ENCODE measurements around the gene ASGR1. TPM values are rescaled to one million over a fixed set of nuclear protein-coding genes. Genes with fewer than 3 reads are reported as not detected.

Gene ASGR1
- total and polyA plus RNA-seq, 7 experiments from 2014 or later = 0.79 to 11.9 (median 1.3) TPM; not detected in 3

DNA sequence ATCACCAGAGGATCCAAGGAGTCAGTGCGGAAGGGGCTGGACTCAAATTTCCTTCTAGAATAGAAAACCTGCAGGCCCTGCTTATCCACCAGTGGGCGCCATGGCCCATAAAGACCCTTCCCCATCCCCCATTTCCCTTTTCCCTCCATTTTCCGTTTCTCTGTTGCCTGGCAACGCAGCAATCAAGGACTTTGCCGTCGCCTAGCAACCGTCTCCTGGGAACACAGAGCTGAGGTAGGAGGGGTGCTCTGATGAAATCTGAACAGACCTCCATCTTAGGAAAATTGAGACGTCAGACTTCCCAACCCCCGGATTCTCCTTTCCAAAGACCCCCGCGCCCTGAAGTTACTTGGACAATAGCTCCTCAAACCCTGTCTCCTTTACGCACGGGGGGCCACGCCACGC, 34.7 kb upstream of the ASGR1 start:
- Mint-ChIP-seq H3K9me3 (peaks cover 0 to 4% (median 0%) of the 10 kb centered on the region in 11 donors), H3K4me1 (peaks cover 31 to 63% (median 59%) of the 10 kb centered on the region in 7 donors), H3K27me3 (peaks cover 0 to 16% (median 0%) of the 10 kb centered on the region in 5 donors), H3K36me3 (no peaks in the 10 kb centered on the region), H3K4me3 (peak overlapping the region; percentile 76 to 97 (median 94)), H3K27ac (peak overlapping the region; percentile 90 to 100 (median 99))
- CTCF ChIA-PET = interaction anchor here (1.0 kb wide), 1 partner anchor 29 kb away, joined by 5 read pairs; the partner anchor contains the start of gene GABARAP
- intact Hi-C loops (cut with micrococcal nuclease) = loop anchor here (1.0 to 10.0 kb wide), 12 partner anchors 9 to 631 kb away; partner anchors contain the start of genes DVL2 (in 2 of the 2), EIF5A (in 2 of the 2), ELP5 (in 2 of the 2) and PHF23 (in 2 of the 2)
- peak; percentile 19 for ATAC-seq
- Histone ChIP-seq H3K27me3 (ENCODE audit: control insufficient read depth in 2 of 2, insufficient read depth in 2 of 2, low read length in 2 of 2) (no peaks in the 10 kb centered on the region), H3K4me3 (ENCODE audit: low read length) (peak overlapping the region; percentile 61), H3K4me1 (ENCODE audit: control insufficient read depth in 2 of 2, insufficient read depth in 2 of 2, low read length in 2 of 2) (peaks cover 18 to 43% of the 10 kb centered on the region in 2 donors), H3K36me3 (ENCODE audit: control insufficient read depth in 2 of 3, insufficient read depth in 3 of 3, low read length in 3 of 3) (no peaks in the 10 kb centered on the region), H3K27ac (ENCODE audit: low read depth, low read length) (peak overlapping the region; percentile 97), H3K9me3 (ENCODE audit: control insufficient read depth in 2 of 3, low read length in 3 of 3) (no peaks in the 10 kb centered on the region)
- POLR2A ChIA-PET = interaction anchor here (0.9 to 13.7 kb wide), 6 partner anchors 22 to 370 kb away, joined by 4 to 265 read pairs (median 6); partner anchors contain the start of genes ACAP1, DVL2, GABARAP and MPDU1
- peak in 4 of 9 donors; percentile 73 to 92 (median 80) for DNase-seq

DNA sequence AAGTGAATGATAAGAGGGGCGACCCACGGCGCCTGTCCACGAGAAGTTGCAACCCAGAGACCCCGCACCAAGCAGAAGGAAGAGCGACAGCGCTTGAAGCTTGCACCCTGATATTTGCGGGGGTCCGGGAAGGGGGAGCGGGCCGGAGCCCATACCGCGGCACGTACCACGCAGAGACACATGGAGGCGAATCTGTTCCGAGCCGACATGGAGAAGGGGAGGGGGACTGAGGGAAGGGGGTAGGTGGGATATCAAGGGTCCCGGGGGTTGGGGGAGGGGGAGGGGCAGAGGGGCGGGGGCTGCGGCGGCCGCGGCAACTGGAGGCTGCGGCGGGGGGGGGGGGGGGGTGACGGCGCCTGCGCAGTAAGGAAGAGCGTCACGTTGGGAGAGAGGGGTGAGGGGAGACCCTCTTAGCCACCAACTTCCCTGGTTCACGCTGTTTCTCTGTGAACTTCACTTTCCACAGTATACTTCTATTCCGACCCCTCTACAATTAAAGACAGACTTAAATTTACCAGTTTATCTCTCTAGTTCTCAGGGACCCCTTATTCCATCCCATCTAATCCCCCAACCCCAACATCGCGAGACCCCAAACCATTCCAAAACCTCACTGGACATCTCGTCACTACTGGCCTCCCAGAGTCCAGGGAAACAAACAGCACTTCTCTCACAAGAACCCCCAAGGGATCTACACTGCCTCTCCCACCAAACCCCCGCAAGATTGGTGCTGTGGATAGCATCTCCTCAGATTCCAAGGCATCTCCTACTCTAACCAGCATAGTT, 32.5 kb upstream of the ASGR1 start:
- Mint-ChIP-seq H3K9me3 (peaks cover 0 to 4% (median 0%) of the 10 kb centered on the region in 11 donors), H3K36me3 (peaks cover 0 to 3% (median 0%) of the 10 kb centered on the region in 5 donors), H3K4me1 (peaks cover 31 to 46% (median 43%) of the 10 kb centered on the region in 7 donors), H3K27me3 (peaks cover 0 to 16% (median 0%) of the 10 kb centered on the region in 5 donors), H3K27ac (peak overlapping the region in 8 of 9 donors; percentile 0 to 79 (median 42)), H3K4me3 (peak overlapping the region in 1 of 10 donors; percentile 18)
- no peak overlapping the region for H3K4me3 ChIP-seq (ENCODE audit: low read length)
- no peaks in the 10 kb centered on the region for H3K9me3 ChIP-seq (ENCODE audit: control insufficient read depth in 2 of 3, low read length in 3 of 3)
- intact Hi-C loops (cut with micrococcal nuclease) = loop anchor here (10.0 kb wide), 3 partner anchors 557 to 633 kb away; partner anchors contain the start of genes C17orf100 (in 1 of the 2), KDM6B (in 1 of the 2) and MED31 (in 1 of the 2)
- H3K27ac ChIP-seq (ENCODE audit: low read depth, low read length) = no peak overlapping the region
- H3K36me3 ChIP-seq (ENCODE audit: control insufficient read depth in 2 of 3, insufficient read depth in 3 of 3, low read length in 3 of 3) = no peaks in the 10 kb centered on the region
- ChIA-PET CTCF (no interaction called here), POLR2A (no interaction called here)
- H3K27me3 ChIP-seq (ENCODE audit: control insufficient read depth in 2 of 2, insufficient read depth in 2 of 2, low read length in 2 of 2) = no peaks in the 10 kb centered on the region
- H3K4me1 ChIP-seq (ENCODE audit: control insufficient read depth in 2 of 2, insufficient read depth in 2 of 2, low read length in 2 of 2) = peaks cover 14 to 25% of the 10 kb centered on the region in 2 donors
- DNase-seq (no peak), ATAC-seq (no peak)

DNA sequence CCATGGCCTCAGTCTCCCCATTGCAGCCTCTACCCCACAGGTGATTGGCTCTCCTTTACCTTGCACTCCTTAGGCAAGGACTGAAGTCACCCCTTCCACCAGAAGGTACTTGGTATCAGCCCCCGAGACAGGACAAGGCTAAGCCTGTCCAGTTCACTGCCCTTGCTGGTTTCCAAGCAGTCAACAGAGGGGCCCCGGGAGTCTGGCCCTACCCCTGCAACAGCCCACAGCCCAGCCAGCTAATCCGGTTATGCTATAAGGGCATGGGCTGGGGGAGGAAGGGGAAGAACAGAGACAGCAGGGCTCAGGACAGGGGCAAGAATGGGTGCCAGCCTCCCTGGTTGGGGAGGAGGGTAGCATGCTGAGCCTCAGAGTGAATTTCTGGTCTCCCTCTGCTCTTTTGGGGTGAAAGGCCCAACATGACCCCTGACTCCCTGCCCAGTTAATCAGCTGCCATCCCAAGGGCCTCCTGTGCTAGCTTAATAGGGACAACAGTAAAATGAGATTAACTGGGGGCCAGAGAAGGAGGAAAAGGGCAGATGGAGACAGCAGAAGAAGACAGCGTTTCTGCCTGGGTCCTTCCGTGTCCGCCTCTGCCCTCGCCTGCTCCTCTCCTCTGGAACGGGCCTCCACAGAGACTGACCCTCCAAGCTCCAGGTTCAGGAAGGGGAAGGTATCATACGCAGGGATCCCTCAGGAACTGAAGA, 29.7 kb upstream of the ASGR1 start:
- ATAC-seq = no peak
- Histone ChIP-seq H3K9me3 (ENCODE audit: control insufficient read depth in 2 of 3, low read length in 3 of 3) (no peaks in the 10 kb centered on the region), H3K27me3 (ENCODE audit: control insufficient read depth in 2 of 2, insufficient read depth in 2 of 2, low read length in 2 of 2) (no peaks in the 10 kb centered on the region), H3K4me3 (ENCODE audit: low read length) (no peak overlapping the region), H3K4me1 (ENCODE audit: control insufficient read depth in 2 of 2, insufficient read depth in 2 of 2, low read length in 2 of 2) (peaks cover 19 to 21% of the 10 kb centered on the region in 2 donors), H3K27ac (ENCODE audit: low read depth, low read length) (no peak overlapping the region), H3K36me3 (ENCODE audit: control insufficient read depth in 2 of 3, insufficient read depth in 3 of 3, low read length in 3 of 3) (no peaks in the 10 kb centered on the region)
- POLR2A ChIA-PET = no interaction called here
- peaks cover 0 to 3% (median 0%) of the 10 kb centered on the region in 5 donors for H3K36me3 Mint-ChIP-seq
- peaks cover 34 to 47% (median 43%) of the 10 kb centered on the region in 7 donors for H3K4me1 Mint-ChIP-seq
- H3K27ac Mint-ChIP-seq = peak overlapping the region in 4 of 9 donors; percentile 31 to 80 (median 74)
- intact Hi-C loops (cut with micrococcal nuclease) = no loop called here
- peaks cover 0 to 2% (median 0%) of the 10 kb centered on the region in 11 donors for H3K9me3 Mint-ChIP-seq
- no peak overlapping the region for H3K4me3 Mint-ChIP-seq
- DNase-seq = no peak
- H3K27me3 Mint-ChIP-seq = peaks cover 0 to 16% (median 0%) of the 10 kb centered on the region in 5 donors
- CTCF ChIA-PET = interaction anchor here (0.9 kb wide), 1 partner anchor 24 kb away, joined by 3 read pairs; no protein-coding TSS in a partner anchor

DNA sequence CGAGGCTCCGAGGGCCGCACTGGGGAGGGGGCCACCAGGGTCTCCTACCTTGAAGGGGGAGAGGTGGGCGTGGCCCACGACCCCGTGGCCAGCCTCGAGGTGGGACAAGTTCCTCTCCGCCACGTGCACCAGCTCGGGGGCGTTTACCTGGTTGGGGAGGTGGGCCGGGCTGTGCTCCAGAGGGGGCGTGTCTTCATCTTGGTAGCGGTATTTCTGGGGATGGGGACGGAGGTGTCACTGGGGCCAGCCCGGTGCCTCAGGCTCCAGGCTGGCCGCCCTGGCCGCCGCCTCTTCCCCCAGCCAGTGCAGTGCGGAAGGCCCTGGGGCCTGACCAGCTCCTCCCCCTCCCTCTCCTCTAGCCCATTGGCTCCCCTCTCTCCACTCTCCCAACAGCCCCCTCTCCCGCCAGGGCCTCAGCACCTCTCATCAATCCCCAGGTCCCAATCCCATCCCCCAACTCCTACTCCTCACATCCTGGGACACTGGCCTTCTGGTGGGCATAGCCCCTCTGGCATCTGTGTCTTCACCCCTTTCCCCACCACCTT, 28.9 kb upstream of the ASGR1 start:
- Histone ChIP-seq H3K27ac (ENCODE audit: low read depth, low read length) (no peak overlapping the region), H3K4me1 (ENCODE audit: control insufficient read depth in 2 of 2, insufficient read depth in 2 of 2, low read length in 2 of 2) (peaks cover 15 to 17% of the 10 kb centered on the region in 2 donors), H3K9me3 (ENCODE audit: control insufficient read depth in 2 of 3, low read length in 3 of 3) (no peaks in the 10 kb centered on the region), H3K27me3 (ENCODE audit: control insufficient read depth in 2 of 2, insufficient read depth in 2 of 2, low read length in 2 of 2) (no peaks in the 10 kb centered on the region), H3K4me3 (ENCODE audit: low read length) (no peak overlapping the region), H3K36me3 (ENCODE audit: control insufficient read depth in 2 of 3, insufficient read depth in 3 of 3, low read length in 3 of 3) (peaks cover 0 to 6% (median 1%) of the 10 kb centered on the region in 3 experiments)
- intact Hi-C loops (cut with micrococcal nuclease) = no loop called here
- Mint-ChIP-seq H3K27me3 (peaks cover 0 to 16% (median 0%) of the 10 kb centered on the region in 5 donors), H3K4me3 (no peak overlapping the region), H3K27ac (peak overlapping the region in 4 of 9 donors; percentile 60 to 80 (median 74)), H3K9me3 (peaks cover 0 to 2% (median 0%) of the 10 kb centered on the region in 11 donors), H3K4me1 (peaks cover 28 to 42% (median 39%) of the 10 kb centered on the region in 7 donors), H3K36me3 (peaks cover 0 to 3% (median 0%) of the 10 kb centered on the region in 5 donors)
- DNase-seq = no peak
- ATAC-seq = no peak
- ChIA-PET POLR2A (no interaction called here), CTCF (interaction anchor here (0.9 kb wide), 1 partner anchor 25 kb away, joined by 3 read pairs; no protein-coding TSS in a partner anchor)

DNA sequence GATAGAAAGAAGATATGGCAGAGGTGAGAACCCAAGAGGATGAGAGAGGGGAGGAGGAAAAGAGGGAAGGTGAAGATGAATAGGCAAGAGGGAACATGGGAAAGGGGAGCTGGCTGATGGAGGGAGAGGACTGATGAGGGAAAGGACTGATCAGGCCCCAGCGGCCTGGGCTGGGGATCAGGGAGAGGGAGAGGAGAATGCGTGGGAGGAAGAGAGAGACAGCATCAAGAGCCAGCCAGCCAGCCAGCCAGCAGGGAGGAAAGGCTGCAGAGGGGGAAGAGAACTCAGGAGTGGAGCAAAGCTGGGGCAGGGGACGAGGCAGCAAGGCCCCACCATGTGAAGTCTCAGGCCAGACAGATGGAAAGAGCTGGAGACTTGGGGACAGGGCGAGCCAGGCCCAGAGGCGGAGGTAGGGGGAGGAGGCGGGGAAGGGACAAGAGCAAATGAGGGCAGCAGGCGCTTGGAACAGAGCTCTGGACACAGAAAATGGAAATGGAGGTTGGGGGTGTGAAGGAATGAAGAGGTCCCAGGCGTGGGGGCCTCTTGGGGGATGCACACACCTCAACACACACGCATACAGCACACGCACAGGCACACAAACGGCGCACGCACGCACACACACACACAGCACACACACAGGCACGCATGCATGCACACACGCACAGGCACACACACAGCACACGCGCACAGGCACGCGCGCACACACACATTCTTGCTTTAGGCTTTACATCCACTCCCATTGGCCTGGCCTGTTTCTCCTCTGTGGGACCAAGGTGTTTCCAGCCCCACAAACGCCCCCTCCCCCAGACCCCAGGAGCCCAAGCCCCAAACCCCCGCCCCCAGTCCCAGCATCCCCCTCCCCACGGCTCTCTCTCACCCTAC, 28.2 kb upstream of the ASGR1 start:
- Histone ChIP-seq H3K27ac (ENCODE audit: low read depth, low read length) (peak overlapping the region; percentile 91), H3K36me3 (ENCODE audit: control insufficient read depth in 2 of 3, insufficient read depth in 3 of 3, low read length in 3 of 3) (peaks cover 0 to 13% (median 8%) of the 10 kb centered on the region in 3 experiments), H3K27me3 (ENCODE audit: control insufficient read depth in 2 of 2, insufficient read depth in 2 of 2, low read length in 2 of 2) (no peaks in the 10 kb centered on the region), H3K4me3 (ENCODE audit: low read length) (no peak overlapping the region), H3K4me1 (ENCODE audit: control insufficient read depth in 2 of 2, insufficient read depth in 2 of 2, low read length in 2 of 2) (peaks cover 15 to 17% of the 10 kb centered on the region in 2 donors), H3K9me3 (ENCODE audit: control insufficient read depth in 2 of 3, low read length in 3 of 3) (no peaks in the 10 kb centered on the region)
- H3K36me3 Mint-ChIP-seq = peaks cover 0 to 7% (median 4%) of the 10 kb centered on the region in 5 donors
- ATAC-seq (no peak), DNase-seq (no peak)
- peaks cover 0 to 14% (median 0%) of the 10 kb centered on the region in 5 donors for H3K27me3 Mint-ChIP-seq
- peak overlapping the region; percentile 87 to 98 (median 94) for H3K27ac Mint-ChIP-seq
- H3K9me3 Mint-ChIP-seq = peaks cover 0 to 2% (median 0%) of the 10 kb centered on the region in 11 donors
- H3K4me3 Mint-ChIP-seq = peak overlapping the region in 1 of 10 donors; percentile 14
- CTCF ChIA-PET = interaction anchor here (1.2 kb wide), 1 partner anchor 156 kb away, joined by 3 read pairs; no protein-coding TSS in a partner anchor
- POLR2A ChIA-PET = no interaction called here
- peaks cover 28 to 43% (median 38%) of the 10 kb centered on the region in 7 donors for H3K4me1 Mint-ChIP-seq
- intact Hi-C loops (cut with micrococcal nuclease) = no loop called here

All from naive thymus-derived CD4-positive, alpha-beta T cell (primary cell).